ENCODE measurements around the gene WDR47.
A peak's percentile ranks its signal among the peaks of the same experiment; 100 is the strongest.

Gene WDR47

GRCh38 chr1:109046671-109047070 is 4.8 kb upstream of the WDR47 start:
- H3K27ac ChIP-seq (ENCODE audit: low read length) = no peak overlapping the region
- no peaks in the 10 kb centered on the region for H4K20me1 ChIP-seq (ENCODE audit: insufficient read depth, low read length)
- H3K9ac ChIP-seq (ENCODE audit: low read length) = no peak overlapping the region
- H3F3A ChIP-seq (ENCODE audit: insufficient read depth, low read length) = peaks cover under 1% of the 10 kb centered on the region; the same call in 1 of the 2 replicates
- TF ChIP-seq EZH2 (optimal IDR thresholded peaks at IDR 0.05; ENCODE audit: low read depth, low read length) = no peak
- no peak for TF ChIP-seq CTCF (IDR thresholded peaks at IDR 0.05; ENCODE audit: low read length)
- TF ChIP-seq EZH2phosphoT487 (IDR thresholded peaks at IDR 0.05; ENCODE audit: low read length) = no peak
- no peak overlapping the region for H3K4me2 ChIP-seq (ENCODE audit: low read depth, low read length)
- no peaks in the 10 kb centered on the region for H3K4me1 ChIP-seq (ENCODE audit: low read length)
- H3K9me3 ChIP-seq (replicated peaks; ENCODE audit: insufficient read depth, low read length) = no peaks in the 10 kb centered on the region
- no peaks in the 10 kb centered on the region for H3K36me3 ChIP-seq (replicated peaks; ENCODE audit: insufficient read depth, low read length)
- no peaks in the 10 kb centered on the region for H3K27me3 ChIP-seq (replicated peaks; ENCODE audit: insufficient read depth, low read length)
- no peak overlapping the region for H2AFZ ChIP-seq (ENCODE audit: low read length)
- H3K79me2 ChIP-seq (ENCODE audit: low read length) = no peaks in the 10 kb centered on the region
- no peaks in the 10 kb centered on the region for H3K9me2 ChIP-seq (replicated peaks; ENCODE audit: insufficient read depth, low read length)
- H3K4me3 ChIP-seq (ENCODE audit: low read length) = no peak overlapping the region
- DNase-seq = no peak

- Histone ChIP-seq H3F3A (ENCODE audit: insufficient read depth, low read length) (peaks cover 4% of the 10 kb centered on the region; the same call in 1 of the 2 replicates), H3K9me3 (replicated peaks; ENCODE audit: insufficient read depth, low read length) (no peaks in the 10 kb centered on the region), H3K4me1 (ENCODE audit: low read length) (0 out of 2 replicates have a peak, but pooled peaks cover under 1% of the 10 kb centered on the region), H3K36me3 (replicated peaks; ENCODE audit: insufficient read depth, low read length) (no peaks in the 10 kb centered on the region), H3K27me3 (replicated peaks; ENCODE audit: insufficient read depth, low read length) (no peaks in the 10 kb centered on the region), H3K4me2 (ENCODE audit: low read depth, low read length) (no peak overlapping the region), H3K9me2 (replicated peaks; ENCODE audit: insufficient read depth, low read length) (no peaks in the 10 kb centered on the region), H3K27ac (ENCODE audit: low read length) (no peak overlapping the region), H3K9ac (ENCODE audit: low read length) (no peak overlapping the region), H2AFZ (ENCODE audit: low read length) (no peak overlapping the region), H4K20me1 (ENCODE audit: insufficient read depth, low read length) (no peaks in the 10 kb centered on the region), H3K79me2 (ENCODE audit: low read length) (peaks cover under 1% of the 10 kb centered on the region; the same call in 1 of the 2 replicates), H3K4me3 (ENCODE audit: low read length) (no peak overlapping the region)
- DNase-seq = no peak
- TF ChIP-seq CTCF (IDR thresholded peaks at IDR 0.05; ENCODE audit: low read length) (no peak), EZH2 (optimal IDR thresholded peaks at IDR 0.05; ENCODE audit: low read depth, low read length) (no peak), EZH2phosphoT487 (IDR thresholded peaks at IDR 0.05; ENCODE audit: low read length) (no peak)
Observed at GRCh38 chr1:109045595-109045994, 3.7 kb upstream of the WDR47 start.

- Histone ChIP-seq H2AFZ (ENCODE audit: low read length) (peak overlapping the region; percentile 77), H3K4me1 (ENCODE audit: low read length) (0 out of 2 replicates have a peak, but pooled peaks cover 3% of the 10 kb centered on the region), H3K4me3 (ENCODE audit: low read length) (peak overlapping the region; percentile 86), H3K27ac (ENCODE audit: low read length) (peak overlapping the region; percentile 53; the same call in 1 of the 2 replicates), H3F3A (ENCODE audit: insufficient read depth, low read length) (peaks cover 4% of the 10 kb centered on the region; the same call in 1 of the 2 replicates), H3K27me3 (replicated peaks; ENCODE audit: insufficient read depth, low read length) (no peaks in the 10 kb centered on the region), H3K9me2 (replicated peaks; ENCODE audit: insufficient read depth, low read length) (no peaks in the 10 kb centered on the region), H3K4me2 (ENCODE audit: low read depth, low read length) (peak overlapping the region; percentile 74), H3K9me3 (replicated peaks; ENCODE audit: insufficient read depth, low read length) (no peaks in the 10 kb centered on the region), H3K79me2 (ENCODE audit: low read length) (peaks cover 4% of the 10 kb centered on the region; the same call in 1 of the 2 replicates), H3K36me3 (replicated peaks; ENCODE audit: insufficient read depth, low read length) (no peaks in the 10 kb centered on the region), H4K20me1 (ENCODE audit: insufficient read depth, low read length) (no peaks in the 10 kb centered on the region), H3K9ac (ENCODE audit: low read length) (peak overlapping the region; percentile 55; the same call in 1 of the 2 replicates)
- DNase-seq = no peak
- no peak for TF ChIP-seq EZH2phosphoT487 (IDR thresholded peaks at IDR 0.05; ENCODE audit: low read length)
- no peak for TF ChIP-seq CTCF (IDR thresholded peaks at IDR 0.05; ENCODE audit: low read length)
- no peak for TF ChIP-seq EZH2 (optimal IDR thresholded peaks at IDR 0.05; ENCODE audit: low read depth, low read length)
Observed at GRCh38 chr1:109040989-109041620, 797 bp downstream of the WDR47 start.
